Measurements from ENCODE around the gene ACR.

Gene ACR

DNA sequence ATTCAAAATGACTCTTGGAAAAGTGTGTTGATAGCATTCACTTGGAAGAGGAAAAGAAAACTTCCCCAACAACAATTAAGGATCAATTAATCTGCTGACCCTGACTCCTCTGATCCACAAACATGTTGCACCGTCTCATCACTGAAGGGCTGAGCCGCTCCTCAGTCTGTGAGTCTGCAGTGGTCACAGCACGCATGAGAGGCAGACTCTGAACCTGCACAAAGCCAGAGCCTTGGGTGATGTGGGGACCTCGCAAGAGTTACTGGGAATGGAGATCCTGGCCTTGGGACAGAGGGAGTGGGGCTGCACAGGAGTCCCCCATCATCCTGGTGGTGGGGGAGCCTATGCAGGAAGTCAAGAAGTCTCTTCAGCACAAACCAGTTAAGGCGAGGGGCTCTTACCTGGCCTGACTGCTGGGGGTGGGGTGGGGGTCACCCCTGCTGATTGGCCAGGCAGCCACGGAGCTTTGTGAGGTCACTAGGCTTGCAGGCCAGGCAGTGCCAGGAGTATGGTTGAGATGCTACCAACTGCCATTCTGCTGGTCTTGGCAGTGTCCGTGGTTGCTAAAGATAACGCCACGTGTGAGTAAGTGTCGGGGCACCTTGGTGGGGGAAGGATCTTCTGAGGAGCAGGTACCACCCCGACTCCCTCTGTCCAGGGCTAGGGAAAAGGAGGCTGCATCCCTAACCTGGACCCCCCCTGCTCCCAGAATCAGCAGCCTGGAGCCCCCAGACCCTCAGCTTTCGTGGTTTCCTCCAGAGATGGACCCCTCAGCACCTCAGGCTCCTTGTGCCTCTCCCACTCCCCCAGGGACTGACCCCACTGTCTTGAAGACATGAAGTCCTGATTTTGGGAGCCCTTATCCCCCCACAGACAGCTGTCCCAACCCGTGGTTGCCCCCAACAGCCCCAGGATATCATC is at the start of gene ACR:
Gene ACR (plus strand): TSS at position 477 of the 921 bp plus-strand sequence. CDS start 32 bp downstream, at position 509.
- TF ChIP-seq ZNF274 (IDR thresholded peaks at IDR 0.05; ENCODE audit: low read depth, low read length), result no peak
- no peak within 1 kb of the TSS for H3K4me3 ChIP-seq (ENCODE audit: low read length)

- TF ChIP-seq ZNF274 (IDR thresholded peaks at IDR 0.05; ENCODE audit: low read depth, low read length), result no peak
- no peak overlapping the region for H3K4me3 ChIP-seq (ENCODE audit: low read length)
These were observed 49.6 kb upstream of the ACR start for GRCh38 chr22:50688448-50688847.

- no peak overlapping the region for H3K4me3 ChIP-seq (ENCODE audit: low read length)
- TF ChIP-seq ZNF274 (IDR thresholded peaks at IDR 0.05; ENCODE audit: low read depth, low read length), result no peak
These were observed 46.5 kb upstream of the ACR start for GRCh38 chr22:50691521-50691920.

DNA sequence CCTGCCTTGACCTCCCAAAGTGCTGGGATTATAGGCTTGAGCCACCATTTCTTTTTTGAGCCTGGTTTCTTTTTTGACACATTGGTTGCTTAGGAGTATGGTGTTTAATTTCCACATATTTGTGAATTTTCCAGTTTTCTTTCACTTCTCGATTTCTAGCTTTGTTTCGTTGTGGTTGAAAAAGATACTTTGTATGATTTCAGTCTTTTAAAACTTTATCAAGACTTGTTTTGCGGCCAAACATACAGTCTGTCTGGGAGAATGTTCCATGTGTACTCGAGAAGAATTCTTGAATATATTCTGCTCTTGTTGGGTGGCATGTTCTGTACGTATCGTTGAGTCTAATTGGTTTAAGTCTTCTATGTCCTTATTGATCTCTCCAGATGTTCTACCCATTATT is 44.5 kb upstream of the ACR start:
- H3K4me3 ChIP-seq (ENCODE audit: low read length), result no peak overlapping the region
- no peak for TF ChIP-seq ZNF274 (IDR thresholded peaks at IDR 0.05; ENCODE audit: low read depth, low read length)

DNA sequence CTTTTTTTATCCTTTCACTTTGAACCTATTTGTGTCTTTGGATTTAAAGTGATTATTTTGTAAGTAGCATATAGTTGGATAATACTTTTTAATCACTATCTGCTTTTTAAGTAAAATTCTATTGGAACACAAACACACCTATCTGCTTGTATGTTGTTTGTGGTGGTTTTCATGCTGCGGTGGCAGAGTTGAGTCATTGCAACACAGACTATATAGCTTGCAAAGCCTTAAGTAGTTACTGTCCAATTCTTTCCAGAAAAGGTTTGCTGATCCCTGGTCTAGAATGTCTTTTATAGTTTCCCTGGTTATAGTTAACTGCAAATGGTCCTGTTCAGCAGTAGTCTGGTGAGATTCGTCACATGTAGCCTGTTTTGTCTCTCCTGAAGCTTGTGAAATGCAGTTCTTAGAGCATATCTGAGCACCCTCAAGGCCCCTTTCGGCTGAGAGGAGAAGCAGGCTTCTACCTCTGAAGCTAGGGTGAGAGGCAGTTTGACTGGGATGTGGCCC is 43.9 kb upstream of the ACR start:
- TF ChIP-seq ZNF274 (IDR thresholded peaks at IDR 0.05; ENCODE audit: low read depth, low read length), result no peak
- no peak overlapping the region for H3K4me3 ChIP-seq (ENCODE audit: low read length)

DNA sequence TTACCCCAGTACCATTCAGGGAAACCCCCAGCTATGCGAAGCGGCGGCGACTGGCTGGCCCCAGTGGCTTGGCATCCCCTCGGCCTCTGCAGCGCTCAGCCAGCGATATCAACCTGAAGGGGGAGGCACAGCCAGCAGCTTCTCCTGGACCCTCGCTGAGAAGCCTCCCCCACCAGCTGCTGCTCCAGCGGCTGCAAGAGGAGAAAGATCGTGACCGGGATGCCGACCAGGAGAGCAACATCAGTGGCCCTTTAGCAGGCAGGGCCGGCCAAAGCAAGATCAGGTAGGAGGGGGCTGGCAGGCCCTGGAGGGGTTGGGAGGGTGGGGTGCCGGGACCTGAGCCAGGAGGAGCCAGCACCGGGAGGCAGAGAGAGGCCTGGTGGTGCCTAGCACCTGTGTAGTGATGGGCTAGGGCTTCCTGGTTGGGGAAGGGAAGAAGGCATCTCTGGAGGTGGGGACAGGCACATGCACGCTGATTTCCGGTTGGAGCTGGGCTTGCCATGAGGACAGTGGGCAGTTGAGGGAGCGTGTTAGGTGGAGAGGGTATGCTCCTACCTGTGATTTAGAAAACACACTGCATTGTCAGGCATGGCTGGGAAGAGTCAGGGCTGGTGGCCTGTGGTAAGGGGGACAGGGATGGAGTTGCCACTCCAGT is 43.1 kb upstream of the ACR start:
- no peak for TF ChIP-seq ZNF274 (IDR thresholded peaks at IDR 0.05; ENCODE audit: low read depth, low read length)
- no peak overlapping the region for H3K4me3 ChIP-seq (ENCODE audit: low read length)

DNA sequence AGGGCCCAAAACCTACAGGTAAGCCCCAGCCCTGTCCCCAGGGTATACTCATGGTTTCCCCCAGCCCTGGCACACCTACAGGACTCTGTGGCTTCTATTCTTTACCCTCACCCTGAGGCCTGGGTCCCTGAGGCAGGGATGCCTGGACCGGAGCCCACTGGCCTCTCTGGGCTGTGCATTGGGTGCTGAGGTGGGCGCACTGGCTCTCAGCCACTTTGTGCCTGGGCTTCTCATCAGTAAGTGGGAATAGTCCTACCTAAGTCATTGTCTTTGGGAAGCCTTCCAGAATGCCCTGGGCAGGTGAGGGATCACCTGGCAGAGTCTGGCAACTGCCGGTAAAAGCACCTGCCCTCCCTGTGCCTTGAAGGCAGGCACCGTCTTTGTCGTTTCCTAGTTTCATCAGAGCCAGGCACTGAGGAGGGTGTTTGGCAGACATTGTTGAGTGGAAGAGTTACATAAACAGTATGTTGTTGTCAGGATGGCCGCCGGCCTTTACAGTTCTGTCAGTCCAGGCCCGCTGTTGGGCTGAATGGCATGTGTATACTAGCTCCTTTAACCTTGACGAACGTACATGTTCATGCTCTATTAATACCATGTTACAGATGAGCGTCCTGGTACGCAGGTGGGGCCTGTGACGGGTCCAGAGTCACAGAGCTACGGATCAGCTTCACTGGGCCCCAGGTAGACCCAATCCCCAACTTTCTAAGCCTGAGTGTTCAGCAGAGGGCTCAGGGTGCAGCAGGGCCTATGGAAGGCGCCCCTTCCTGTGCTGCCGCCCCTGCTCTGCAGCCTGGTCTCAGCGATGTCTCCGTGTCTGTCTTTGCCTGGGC is 42.4 kb upstream of the ACR start:
- H3K4me3 ChIP-seq (ENCODE audit: low read length), result no peak overlapping the region
- TF ChIP-seq ZNF274 (IDR thresholded peaks at IDR 0.05; ENCODE audit: low read depth, low read length), result no peak

- TF ChIP-seq ZNF274 (IDR thresholded peaks at IDR 0.05; ENCODE audit: low read depth, low read length), result no peak
- no peak overlapping the region for H3K4me3 ChIP-seq (ENCODE audit: low read length)
These were observed 41.7 kb upstream of the ACR start for GRCh38 chr22:50696251-50696798.

DNA sequence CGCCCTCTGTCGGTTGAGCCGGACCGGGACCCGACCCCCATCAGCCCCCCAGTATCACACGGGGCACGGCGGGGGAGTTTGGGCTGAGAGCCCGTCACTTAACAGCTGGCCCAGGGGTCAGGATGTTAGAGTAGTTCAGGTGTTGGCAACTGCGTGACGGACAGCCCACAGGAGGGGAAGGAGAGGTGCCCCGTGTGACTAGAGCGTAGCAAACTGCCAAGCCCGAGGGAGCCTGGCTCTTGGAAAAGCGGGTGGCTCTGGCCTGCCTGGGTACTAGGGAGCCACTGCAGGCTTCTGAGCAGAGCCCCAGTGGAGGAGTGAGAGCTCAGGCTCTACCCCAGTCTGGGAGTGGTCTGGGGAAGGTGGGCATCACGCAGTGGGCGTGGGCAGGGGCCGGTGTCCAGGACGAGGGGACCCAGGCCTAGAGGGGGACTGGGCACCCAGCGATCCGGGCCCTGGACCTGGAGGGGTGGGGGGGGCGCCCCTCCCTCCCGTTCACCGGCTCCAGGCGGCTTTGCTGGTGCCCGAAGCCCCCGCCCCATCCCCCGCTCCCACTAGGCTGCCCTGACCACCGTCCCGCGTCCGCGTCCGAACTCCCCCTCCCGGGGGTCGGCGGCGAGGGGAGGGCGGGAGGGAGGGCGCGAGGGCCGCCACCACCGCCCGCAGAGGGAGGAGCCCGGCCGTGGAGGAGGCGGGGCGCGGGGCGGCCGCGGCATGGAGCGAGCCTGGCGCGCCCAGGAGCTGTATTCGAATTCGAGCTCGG is 41.0 kb upstream of the ACR start:
- TF ChIP-seq ZNF274 (IDR thresholded peaks at IDR 0.05; ENCODE audit: low read depth, low read length), result no peak
- no peak overlapping the region for H3K4me3 ChIP-seq (ENCODE audit: low read length)

GRCh38 chr22:50697667-50698506 is 40.1 kb upstream of the ACR start:
- no peak for TF ChIP-seq ZNF274 (IDR thresholded peaks at IDR 0.05; ENCODE audit: low read depth, low read length)
- H3K4me3 ChIP-seq (ENCODE audit: low read length), result no peak overlapping the region

DNA sequence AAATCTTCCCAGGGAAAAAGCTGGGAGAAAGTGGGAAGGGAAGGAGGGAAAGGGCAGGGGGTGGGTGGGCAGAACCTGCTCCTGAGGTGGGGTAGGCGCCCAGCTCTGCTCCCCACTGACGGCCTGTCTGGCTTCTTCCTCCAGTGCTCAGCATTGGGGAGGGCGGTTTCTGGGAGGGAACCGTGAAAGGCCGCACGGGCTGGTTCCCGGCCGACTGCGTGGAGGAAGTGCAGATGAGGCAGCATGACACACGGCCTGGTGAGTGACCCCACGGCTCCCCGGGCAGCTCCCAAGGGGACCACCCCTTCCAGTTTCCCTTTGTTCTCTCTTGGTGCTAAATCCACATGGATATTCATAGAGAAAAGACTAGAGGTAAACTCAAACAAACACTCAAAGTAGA is 39.5 kb upstream of the ACR start:
- H3K4me3 ChIP-seq (ENCODE audit: low read length), result no peak overlapping the region
- no peak for TF ChIP-seq ZNF274 (IDR thresholded peaks at IDR 0.05; ENCODE audit: low read depth, low read length)

DNA sequence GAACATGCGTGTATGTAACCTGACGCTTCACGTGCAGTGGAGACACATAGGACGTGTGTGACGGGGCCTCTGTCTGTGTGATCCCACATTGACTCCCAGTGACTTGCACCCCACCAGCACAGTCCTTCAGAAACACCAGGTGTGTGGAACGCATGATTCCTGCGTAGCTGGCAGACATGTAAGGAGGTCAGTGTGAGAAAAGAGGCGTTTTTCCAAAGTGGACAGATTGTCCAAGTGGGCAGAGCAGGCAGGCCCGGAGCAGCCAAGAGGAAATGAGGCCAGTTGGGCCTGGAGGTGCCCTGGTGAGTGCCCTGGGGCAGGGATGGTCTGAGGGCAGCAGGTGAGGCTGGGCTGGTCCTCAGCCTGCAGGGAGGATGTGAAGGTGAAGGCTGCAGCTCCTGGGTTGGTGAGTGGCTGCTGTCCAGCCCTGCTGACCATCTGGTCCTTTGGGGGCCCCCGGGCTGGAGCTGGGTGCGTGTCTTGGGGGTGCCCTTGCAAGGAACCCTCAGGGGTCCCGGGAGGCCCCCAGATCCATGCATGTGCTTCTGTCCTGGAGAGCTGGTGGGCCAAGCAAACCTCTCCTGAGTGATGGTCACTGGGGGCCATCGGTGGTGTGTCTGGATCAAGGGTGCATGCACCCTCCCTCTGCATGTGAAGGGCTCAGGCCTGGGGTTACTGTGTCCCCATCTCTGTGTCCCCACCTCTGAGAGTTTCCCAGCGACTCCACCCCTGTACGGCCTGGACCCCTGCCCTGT is 38.8 kb upstream of the ACR start:
- H3K4me3 ChIP-seq (ENCODE audit: low read length), result no peak overlapping the region
- no peak for TF ChIP-seq ZNF274 (IDR thresholded peaks at IDR 0.05; ENCODE audit: low read depth, low read length)

Data from GM08714 (cell line).